CMK (cell line): ENCODE data around the gene METTL15.
"Not testable (repeated sequence)": the region's sequence is repeated elsewhere in the genome, so short reads cannot be mapped to it uniquely, and the experiment has no call there.

Experiments
- DNase-seq: peaks from one replicate; pipeline ENCODE4 v3.0.0-alpha.2; 2010; ENCODE audit warnings: low read depth

Gene METTL15

DNA sequence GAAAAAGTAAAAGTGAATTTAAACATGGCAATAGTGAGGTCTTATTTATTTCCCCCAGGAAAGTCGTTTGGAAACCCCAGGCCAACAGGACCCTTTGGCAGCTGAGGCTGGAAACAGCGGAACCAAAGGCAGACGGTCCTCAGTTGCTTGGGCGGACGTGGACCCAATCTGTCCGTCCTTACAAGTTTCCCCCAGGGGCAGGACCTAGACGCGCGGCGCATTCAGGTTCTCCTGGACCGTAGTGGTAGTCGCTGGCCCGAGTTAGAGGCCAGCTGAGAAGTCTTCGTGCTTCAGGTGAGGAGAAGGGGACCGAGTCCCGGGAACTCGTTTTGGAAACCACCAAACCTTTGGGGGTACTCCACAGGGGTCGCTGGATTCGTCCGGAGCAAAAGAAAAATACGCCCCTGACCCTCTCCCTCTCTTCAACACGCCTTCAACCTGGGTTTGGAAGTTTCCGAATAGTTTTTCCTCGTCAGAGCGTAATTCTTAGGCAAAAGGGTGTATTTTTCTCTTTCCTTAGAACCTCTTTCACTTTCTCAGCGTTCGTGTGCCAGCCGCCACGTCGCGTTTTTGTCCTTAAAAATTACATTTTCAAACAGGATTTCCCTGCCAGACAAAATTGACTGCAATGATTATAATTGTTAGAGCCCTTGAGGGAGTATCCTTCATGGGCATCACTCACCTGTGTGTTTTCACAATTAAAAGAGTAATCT is 2.1 kb downstream of the METTL15 start:
- no peak for DNase-seq

DNA sequence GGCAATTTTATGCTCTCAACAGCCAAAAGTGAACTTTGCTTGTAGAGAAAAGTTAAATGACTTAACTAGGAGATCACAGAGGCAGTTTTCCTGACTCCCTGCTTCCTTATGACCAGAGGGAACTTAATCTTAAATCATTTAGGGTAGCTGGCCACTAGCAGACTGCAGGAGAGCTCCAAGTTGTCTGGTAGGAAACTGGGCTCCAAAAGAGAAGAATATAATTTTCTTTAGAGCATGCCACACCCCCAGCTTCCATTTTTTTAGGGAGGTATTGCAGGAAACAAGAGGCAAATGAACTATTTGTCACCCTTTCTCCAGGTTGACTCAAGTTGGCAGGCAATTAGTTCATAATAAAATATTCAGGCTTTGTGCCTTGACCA is 2.6 kb downstream of the METTL15 start:
- no peak for DNase-seq

DNA sequence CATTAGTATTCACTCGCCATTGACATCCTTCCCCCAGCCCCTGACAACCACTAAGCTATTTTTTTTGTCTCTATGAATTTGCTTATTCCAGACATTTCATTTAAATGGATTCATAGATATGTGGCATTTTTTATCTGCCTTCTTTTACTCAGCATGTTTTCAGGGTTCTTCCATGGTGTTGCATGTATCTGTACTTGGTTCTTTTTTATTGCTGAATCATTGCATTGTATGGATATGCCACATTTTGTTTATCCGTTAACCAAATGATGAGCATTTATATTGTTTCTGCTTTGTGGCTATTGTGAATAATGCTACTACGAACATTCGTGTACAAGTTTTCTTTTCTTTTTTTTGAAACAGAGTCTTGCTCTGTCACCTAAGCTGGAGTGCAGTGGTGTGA is 5.9 kb downstream of the METTL15 start:
- no peak for DNase-seq

DNA sequence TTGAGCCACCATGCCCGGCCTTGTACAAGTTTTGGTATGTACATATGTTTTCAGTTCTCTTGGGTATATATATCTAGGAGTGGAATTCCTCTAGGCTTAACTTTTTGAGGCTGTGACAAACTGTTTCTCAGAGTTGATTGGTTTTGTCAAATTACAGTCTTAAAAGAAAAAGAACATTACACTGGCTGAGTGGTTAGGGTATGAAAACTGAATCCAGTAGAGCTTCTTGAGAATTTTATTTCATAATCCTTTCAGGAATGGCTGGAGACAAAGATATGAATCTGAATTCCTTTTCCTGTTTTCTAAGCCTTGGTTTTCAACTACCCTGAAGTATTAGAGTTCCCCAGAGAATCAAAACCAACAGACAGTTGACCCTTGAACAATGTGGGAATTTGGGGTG is 6.5 kb downstream of the METTL15 start:
- DNase-seq = no peak

DNA sequence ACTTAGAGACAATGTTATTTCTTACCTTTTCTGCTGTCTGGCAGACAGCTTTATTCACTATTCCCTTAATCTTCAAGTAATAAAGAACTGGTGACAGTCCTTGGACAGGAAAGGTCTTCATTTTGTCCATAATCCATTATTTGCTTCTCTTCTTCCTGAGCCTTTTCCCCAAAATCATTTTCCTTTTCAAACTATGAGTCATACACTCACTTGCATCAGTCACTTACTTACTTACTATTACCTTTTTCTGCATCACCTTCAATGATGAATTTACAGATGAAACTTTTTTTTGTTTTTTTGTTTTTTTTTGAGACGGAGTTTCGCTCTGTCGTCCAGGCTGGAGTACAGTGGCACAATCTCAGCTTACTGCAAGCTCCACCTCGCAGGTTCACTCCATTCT is 9.5 kb downstream of the METTL15 start:
- no peak for DNase-seq

DNA sequence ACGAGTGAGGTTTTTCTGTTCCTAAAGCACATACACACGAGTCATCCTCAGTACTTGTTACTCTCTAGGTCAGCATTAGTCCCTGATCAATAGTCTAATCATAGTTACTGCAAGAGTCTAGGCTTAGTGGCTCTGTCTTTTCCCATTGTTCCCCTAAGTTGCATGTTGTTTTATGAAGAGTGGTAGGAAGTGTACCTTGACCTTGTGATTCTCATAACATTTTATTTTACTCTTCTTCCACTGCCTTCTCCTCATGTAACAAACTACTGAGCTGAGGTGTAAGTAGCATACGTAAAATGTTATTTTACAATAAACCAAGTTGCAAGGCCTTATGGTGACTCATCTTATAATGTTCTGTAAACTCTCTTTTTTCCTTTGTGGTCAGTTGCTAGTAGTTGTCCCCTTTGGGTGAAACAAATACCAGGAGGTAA is 15.0 kb downstream of the METTL15 start:
- DNase-seq = no peak

DNA sequence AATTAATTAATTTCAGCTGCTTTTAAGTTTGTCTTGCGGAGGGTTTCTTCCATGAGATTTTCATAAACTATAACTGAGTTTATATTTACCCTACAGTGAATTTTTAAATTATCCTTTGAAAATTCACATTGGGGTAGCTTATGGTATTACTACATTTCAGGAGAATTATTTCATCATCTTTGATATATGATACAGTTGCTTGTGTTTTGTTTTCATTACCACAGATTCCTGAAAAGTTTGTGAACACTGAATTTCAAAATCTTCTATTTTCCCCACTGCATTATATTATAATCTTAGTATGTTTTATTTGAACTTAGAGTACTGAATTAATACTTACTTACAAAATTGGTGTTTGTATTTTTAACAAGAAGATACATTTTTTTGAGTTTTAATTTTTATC is 24.4 kb downstream of the METTL15 start:
- DNase-seq = no peak

DNA sequence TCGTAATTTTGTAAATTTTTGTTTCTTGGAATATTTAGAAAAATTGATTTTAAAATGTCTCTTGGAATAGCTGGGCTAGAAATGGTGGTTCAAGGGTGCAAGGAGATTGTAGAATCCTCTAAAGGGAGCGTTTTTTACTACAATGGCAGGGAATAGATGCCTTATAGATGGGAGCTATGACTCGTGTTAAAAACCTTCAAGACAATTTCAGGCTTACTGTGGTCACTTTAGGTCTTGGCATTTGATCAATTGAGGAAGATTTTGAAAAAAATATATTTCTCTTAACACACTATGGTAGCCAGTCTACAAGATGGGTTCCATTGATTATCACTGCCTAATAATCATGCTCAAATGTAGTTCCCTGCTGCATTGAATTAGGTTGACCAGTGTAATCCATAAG is 25.0 kb downstream of the METTL15 start:
- DNase-seq = no peak

DNA sequence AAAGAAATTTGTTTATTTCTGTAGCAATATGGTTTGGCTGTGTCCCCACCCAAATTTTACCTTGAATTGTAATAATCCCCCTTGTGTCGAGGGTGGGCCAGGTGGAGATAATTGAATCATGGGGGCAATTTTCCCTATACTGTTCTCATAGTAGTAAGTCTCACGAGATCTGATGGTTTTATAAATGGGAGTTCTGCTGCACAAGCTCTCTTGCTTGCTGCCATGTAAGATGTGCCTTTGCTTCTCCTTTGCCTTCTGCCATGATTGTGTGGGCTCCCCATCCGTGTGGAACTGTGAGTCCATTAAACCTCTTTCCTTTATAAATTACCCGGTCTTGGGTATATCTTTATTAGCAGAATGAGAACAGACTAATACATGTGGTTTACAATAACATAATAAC is 28.0 kb downstream of the METTL15 start:
- not testable (repeated sequence) for DNase-seq

DNA sequence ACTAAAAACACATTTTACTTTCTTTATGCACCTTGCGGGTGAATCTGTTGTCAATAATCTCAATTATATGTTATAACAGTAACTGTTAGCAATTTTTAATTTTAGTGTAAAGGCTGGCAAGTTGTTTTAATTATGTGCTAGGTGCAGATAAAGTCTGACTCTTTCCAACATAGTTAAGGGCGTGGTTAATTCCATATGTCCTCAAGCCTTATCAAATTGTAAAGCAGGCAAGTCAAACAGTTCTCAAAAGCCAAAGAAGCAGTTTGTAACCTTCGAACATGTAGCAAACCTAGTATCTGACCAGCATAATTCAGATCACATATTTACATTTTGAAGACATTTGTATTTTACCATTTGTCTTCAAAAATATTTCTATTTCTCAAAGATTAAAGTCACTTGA is 29.2 kb downstream of the METTL15 start:
- no peak for DNase-seq

DNA sequence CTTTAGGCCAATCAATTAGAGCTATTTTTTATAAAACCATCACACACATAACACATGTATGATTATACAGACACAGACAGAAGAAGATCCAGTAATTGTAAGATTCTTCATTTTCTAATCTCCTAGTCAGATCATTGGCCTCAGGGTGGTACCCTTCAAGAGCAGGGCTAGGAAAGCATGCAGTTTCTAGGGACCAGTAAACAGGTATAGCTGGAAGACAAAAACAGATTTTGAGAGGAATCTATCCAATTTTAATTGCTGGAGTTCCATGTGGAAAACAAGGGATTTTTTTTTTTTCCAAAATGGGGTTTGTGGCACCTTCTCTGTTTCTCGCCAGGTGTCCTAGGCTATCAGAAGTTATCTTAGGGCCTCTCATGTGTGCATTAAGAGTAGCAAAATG is 29.6 kb downstream of the METTL15 start:
- DNase-seq = no peak

DNA sequence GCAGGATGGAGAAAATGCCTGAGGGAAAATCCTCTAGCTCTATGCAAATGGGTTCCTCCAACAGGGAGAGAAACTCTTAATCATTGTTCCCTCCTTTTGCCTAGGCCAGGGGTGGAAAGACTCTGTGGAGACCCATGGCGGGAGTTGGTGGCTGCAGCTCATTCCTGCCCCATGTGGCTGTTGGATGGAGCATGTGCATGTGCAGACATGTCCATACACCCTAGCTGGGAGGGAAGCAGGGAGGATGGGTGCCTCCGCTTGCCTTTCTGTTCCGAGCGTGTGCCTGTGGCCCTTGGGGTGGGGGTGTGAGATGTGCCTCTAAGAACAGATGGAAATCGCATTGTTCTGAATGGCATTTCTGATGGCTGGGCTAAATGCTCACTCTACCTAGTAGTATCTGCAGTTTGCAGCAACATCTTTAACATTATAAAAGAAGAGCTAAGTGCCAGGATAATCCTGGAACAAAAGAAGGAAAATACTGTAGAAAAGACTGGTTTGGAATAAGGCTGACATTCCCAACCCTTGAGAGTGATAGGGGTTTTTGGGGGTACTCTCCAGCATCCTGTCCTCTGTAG is 31.7 kb downstream of the METTL15 start:
- no peak for DNase-seq

DNA sequence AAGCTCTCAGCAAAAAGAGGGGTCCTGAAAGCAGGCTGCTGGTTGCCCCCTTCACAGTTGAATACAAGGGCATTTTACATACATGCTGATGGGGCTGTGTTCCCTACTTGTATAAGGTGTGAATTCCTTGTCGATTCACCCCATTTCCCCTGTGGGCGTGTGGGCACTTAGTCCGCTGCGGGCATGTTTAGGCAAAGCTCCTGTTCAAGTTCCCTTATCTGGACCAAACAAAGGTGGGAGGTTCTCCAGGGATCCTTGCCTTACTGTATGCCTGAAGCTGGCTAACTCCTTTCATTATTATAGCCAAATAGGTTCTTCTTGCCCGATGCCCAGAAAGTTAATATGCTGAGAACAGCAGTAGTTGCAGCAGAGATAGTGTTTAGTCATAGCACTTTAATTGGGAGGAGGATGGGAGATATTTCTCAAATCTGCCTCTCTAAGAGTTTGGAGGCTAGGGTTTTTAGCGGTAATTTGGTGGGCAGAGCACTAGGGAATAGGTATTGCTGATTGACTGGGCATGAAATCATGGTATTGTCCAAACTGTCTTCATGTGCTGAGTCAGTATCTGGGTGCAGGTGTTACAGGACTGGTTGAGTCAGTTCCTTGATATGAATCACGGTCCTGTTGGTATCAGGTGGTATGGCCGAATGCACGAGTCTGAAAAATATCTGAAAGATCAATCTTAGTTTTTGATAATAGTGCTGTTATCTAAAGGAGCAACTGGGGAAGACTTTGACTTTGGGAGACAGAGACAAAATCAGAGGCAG is 32.7 kb downstream of the METTL15 start:
- DNase-seq = no peak

DNA sequence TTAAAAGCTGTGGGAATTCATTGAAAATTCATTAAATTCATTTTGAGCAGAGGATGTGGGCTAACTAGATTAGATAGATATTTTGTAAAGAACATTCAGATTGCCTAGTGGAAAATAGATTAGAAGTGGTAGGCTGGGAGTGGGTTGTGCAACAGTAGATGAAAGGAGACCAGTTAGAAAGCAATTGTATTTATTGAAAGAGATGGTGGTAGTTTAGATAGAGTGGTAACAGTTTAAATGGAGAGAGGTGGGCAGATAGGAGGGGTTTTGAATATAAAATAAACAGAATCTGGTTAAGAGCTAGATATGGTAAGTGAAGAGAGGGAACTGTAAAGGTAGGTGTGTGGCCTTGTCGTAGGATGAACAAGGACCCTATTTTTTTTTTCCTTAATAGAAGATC is 34.5 kb downstream of the METTL15 start:
- no peak for DNase-seq

DNA sequence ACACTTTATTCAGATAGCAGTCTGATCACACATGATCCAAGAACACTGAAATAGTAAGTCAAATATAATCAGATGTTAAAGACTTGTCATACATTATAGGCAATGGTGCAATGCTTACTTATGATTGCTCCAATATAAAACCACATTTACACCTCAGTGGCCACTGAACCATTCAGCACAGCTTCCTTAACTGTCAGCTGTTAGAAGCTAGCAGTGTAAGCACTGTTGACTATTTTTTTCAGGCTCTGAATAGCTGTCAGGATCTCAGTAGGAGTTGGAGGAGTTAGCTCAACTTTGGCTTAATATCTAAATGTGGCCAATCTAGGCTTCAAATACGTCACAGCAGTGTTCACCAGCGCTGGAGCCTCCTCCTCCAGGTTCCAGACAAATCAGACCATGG is 36.6 kb downstream of the METTL15 start:
- no peak for DNase-seq

DNA sequence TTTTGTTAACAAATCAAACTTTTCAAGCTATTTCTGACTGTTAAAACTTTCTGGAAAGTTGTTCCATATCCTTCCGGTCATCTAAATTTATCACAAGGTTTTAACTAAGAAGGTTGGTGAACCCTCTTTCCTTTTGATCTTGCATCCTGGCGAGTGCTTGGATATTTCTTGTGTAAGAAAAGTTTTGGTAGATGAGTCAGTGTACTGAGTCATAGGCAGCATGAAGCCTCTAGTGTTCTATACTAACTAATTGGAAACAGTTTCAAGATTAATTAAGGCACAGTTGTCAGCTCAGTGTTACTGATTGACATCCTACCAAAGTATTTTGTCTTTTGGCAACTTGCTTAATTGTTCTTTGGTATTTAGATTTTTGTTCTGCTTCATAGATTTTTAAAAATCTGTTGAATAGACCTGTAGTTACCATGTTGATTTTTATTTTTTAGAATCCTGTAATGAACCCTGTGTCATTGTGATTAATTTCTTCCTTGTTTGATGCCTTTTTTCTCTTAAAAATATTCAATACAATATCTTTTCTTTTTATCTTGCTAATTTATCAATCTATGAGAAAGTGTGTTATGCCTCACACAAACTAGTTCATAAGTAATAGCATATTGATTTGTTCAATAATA is 38.0 kb downstream of the METTL15 start:
- no peak for DNase-seq

DNA sequence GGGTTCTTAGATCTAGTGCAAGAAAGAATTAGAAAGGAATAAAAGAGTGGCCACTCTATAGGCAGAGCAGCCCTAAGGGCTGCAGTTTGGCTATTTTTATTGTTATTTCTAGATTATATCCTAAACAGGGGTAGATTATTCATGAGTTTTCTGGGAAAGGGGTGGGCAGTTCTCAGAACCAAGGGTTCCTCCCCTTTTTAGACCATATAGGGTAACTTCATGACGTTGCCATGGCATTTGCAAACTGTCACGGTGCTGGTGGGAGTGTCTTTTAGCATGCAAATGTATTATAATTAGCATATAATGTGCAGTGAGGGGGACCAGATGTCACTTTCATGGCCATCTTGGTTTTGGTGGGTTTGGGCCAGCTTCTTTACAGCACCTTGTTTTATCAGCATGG is 44.6 kb downstream of the METTL15 start:
- no peak for DNase-seq

DNA sequence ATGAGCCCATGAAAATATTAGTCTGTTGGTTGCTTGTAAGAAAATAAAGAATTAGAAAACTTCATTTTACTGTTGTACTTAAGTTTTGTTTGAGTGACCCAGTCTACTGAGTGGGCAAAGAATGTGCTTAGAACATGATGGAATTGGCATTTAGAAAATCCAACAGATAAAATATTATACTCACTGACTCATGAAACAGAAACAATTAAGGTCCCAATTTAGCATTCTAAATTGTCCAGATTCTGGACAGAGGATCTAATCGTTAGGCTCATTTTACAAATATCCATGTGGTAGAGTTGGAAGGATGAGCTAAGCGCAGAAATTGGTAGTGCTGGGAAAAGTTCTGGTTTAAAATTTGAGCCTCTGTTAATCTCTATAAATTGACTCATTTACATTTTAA is 45.4 kb downstream of the METTL15 start:
- DNase-seq = no peak

DNA sequence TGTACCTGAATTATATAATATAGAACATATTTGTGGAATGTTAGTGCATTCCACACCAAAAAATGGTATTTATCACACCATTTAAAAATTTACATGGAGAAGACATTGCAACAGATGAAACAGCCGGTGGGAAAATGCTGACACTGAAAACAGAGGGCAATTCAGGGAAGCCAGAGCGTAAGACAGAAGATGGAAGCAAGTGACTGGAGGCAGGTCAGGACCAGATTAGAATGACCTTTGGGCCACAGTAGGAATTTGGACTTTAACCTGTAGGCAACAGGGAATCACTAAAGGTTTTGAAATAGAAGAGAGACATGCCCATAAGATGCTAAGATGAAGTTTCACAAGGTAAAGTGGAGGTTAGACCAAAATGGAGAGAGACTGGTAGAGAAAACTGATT is 60.5 kb downstream of the METTL15 start:
- DNase-seq = no peak

DNA sequence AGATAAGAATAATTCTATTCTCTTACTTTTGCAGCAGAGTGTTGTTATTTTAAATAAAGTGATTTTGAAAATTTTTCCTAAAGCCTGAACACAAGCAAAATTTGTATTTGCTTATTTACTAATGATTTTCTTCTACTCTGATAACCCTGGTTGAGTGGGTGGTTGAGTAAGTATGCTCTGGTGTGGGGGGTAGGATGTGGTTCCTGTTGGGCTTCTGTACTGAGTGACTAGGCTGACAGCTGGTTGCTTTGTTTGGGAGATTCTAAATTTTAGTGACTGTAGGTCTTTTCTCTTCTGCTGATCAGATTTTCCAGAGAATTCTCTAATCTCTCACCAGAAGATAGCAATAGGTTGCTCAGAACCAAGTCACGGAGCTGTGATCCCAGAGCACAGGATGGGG is 61.6 kb downstream of the METTL15 start:
- DNase-seq = no peak

DNA sequence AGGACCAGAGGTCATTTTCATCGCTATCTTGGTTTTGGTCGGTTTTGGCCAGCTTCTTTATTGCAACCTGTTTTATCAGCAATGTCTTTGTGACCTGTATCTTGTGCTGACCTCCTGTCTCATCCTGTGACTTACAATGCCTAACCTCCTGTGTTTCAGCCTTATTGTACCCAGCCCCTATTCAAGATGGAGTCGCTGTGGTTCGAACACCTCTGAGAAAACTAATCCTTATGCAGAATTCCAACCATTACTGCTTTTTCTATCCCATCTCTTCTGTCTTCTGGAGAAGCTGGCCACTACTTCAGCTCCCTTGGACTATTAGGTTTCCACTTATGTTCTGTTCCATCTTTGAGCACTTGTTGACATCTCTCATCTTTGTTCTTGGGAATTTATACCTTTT is 62.6 kb downstream of the METTL15 start:
- no peak for DNase-seq

DNA sequence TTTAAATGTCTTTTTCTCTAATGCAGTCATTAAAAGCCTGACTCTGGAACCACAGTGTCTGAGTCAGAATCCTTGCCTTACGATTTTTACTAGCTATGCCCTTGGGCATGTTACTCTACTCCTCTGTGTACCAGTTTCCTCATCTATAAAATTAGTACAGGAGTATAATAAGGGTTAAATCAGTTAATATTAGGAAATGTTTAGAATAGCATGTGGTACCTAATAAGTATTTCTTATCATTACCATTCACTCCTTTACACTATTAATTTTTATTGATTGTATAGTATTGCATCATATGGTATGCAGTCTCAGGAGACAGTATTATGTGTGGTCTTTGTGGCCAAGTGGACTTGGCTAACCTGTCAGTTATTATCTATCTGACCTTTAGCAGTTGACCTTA is 68.2 kb downstream of the METTL15 start:
- DNase-seq = no peak

DNA sequence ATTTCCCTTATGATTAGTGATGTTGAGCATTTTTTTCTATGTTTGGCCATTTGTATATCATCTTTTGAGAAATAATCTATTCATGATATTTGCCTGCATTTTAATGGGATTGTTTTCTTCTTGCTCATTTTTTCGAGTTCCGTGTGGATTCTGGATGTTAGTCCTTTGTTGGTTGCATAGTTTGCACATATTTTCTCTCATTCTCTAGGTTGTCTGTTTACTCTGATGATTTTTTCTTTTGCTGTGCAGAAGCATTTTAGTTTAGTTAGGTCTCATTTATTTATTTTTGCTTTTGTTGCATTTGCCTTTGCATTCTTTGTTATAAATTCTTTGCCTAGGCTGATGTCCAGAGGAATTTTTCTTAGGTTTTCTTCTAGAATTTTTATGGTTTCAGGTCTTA is 87.3 kb downstream of the METTL15 start:
- DNase-seq = no peak
